ENCODE measurements around the gene MCUR1.
A peak's percentile ranks its signal among the peaks of the same experiment; 100 is the strongest.
"Not testable (repeated sequence)": the region's sequence is repeated elsewhere in the genome, so short reads cannot be mapped to it uniquely, and the experiment has no call there.

Gene MCUR1

GRCh38 chr6:13828656-13829301, 14.4 kb upstream of the MCUR1 start:
- DNase-seq (ENCODE audit: low read depth in 2 of 2), result not testable (repeated sequence)

GRCh38 chr6:13827032-13827431, 12.7 kb upstream of the MCUR1 start:
- DNase-seq (ENCODE audit: low read depth in 2 of 2), result no peak

- no peak for DNase-seq (ENCODE audit: low read depth in 2 of 2)
Measured at GRCh38 chr6:13825871-13826270, 11.5 kb upstream of the MCUR1 start.

- DNase-seq (ENCODE audit: low read depth in 2 of 2), result no peak
Measured at GRCh38 chr6:13818341-13818740, 4.0 kb upstream of the MCUR1 start.

GRCh38 chr6:13814938-13815575, 700 bp upstream of the MCUR1 start:
- DNase-seq (ENCODE audit: low read depth in 2 of 2), result no peak

GRCh38 chr6:13813621-13814175, 659 bp downstream of the MCUR1 start:
- DNase-seq (ENCODE audit: low read depth in 2 of 2), result no peak

- DNase-seq (ENCODE audit: low read depth in 2 of 2), result no peak
Measured at GRCh38 chr6:13813026-13813425, 1.3 kb downstream of the MCUR1 start.

GRCh38 chr6:13812359-13812642, 2.1 kb downstream of the MCUR1 start:
- DNase-seq (ENCODE audit: low read depth in 2 of 2), result no peak

GRCh38 chr6:13811627-13812358, 2.6 kb downstream of the MCUR1 start:
- DNase-seq (ENCODE audit: low read depth in 2 of 2), result no peak

- no peak for DNase-seq (ENCODE audit: low read depth in 2 of 2)
Measured at GRCh38 chr6:13810688-13811446, 3.5 kb downstream of the MCUR1 start.

GRCh38 chr6:13808801-13809200, 5.6 kb downstream of the MCUR1 start:
- DNase-seq (ENCODE audit: low read depth in 2 of 2), result no peak

GRCh38 chr6:13807696-13808095, 6.7 kb downstream of the MCUR1 start:
- no peak for DNase-seq (ENCODE audit: low read depth in 2 of 2)

GRCh38 chr6:13803581-13803980, 10.8 kb downstream of the MCUR1 start:
- DNase-seq (ENCODE audit: low read depth in 2 of 2), result no peak

GRCh38 chr6:13800615-13801014, 13.7 kb downstream of the MCUR1 start:
- no peak for DNase-seq (ENCODE audit: low read depth in 2 of 2)

- no peak for DNase-seq (ENCODE audit: low read depth in 2 of 2)
Measured at GRCh38 chr6:13796781-13797180, 17.6 kb downstream of the MCUR1 start.

- DNase-seq (ENCODE audit: low read depth in 2 of 2), result peak; percentile 73 to 87
Measured at GRCh38 chr6:13795041-13795750, 19.2 kb downstream of the MCUR1 start.

GRCh38 chr6:13794184-13794583, 20.2 kb downstream of the MCUR1 start:
- no peak for DNase-seq (ENCODE audit: low read depth in 2 of 2)

GRCh38 chr6:13789746-13790145, 24.6 kb downstream of the MCUR1 start:
- no peak for DNase-seq (ENCODE audit: low read depth in 2 of 2)

- DNase-seq (ENCODE audit: low read depth in 2 of 2), result no peak
Measured at GRCh38 chr6:13788820-13789219, 25.5 kb downstream of the MCUR1 start.

GRCh38 chr6:13787137-13787536, 27.2 kb downstream of the MCUR1 start:
- DNase-seq (ENCODE audit: low read depth in 2 of 2), result no peak

GRCh38 chr6:13780162-13780561, 34.2 kb downstream of the MCUR1 start:
- not testable (repeated sequence) for DNase-seq (ENCODE audit: low read depth in 2 of 2)

GRCh38 chr6:13778028-13778427, 36.3 kb downstream of the MCUR1 start:
- DNase-seq (ENCODE audit: low read depth in 2 of 2), result no peak
